NCI-H1694 (cell line): ENCODE data around the gene CFAP43.

ENCODE experiments used
- DNase-seq: peaks from one replicate; lab custom pipeline; 2025; lab: John Stamatoyannopoulos, UW

The CFAP43 gene

GRCh38 chr10:104142081-104142480, 90.1 kb downstream of the CFAP43 start:
- DNase-seq: no peak

- no peak for DNase-seq
These were observed 92.9 kb downstream of the CFAP43 start for GRCh38 chr10:104139221-104139620.

- DNase-seq: no peak
These were observed 94.0 kb downstream of the CFAP43 start for GRCh38 chr10:104138131-104138530.

- DNase-seq: no peak
These were observed 102.1 kb downstream of the CFAP43 start for GRCh38 chr10:104130041-104130440.

- no peak for DNase-seq
These were observed 104.0 kb downstream of the CFAP43 start for GRCh38 chr10:104128214-104128613.

GRCh38 chr10:104127411-104127810, 104.8 kb downstream of the CFAP43 start:
- DNase-seq: no peak

- no peak for DNase-seq
These were observed 108.8 kb downstream of the CFAP43 start for GRCh38 chr10:104123397-104123796.

- no peak for DNase-seq
These were observed 109.7 kb downstream of the CFAP43 start for GRCh38 chr10:104122225-104123107.

- peak; percentile 95 for DNase-seq
These were observed 110.5 kb downstream of the CFAP43 start, which contains the start of gene SFR1 for GRCh38 chr10:104121485-104122224. Gene SFR1, plus strand, starts transcription at chr10:104122171. Its CDS starts 13 bp downstream, at chr10:104122184.

- peak; percentile 9 for DNase-seq
These were observed 111.2 kb downstream of the CFAP43 start for GRCh38 chr10:104120903-104121484.

GRCh38 chr10:104120512-104120902, 111.7 kb downstream of the CFAP43 start:
- no peak for DNase-seq

GRCh38 chr10:104119996-104120395, 112.2 kb downstream of the CFAP43 start:
- no peak for DNase-seq

- DNase-seq: no peak
These were observed 114.3 kb downstream of the CFAP43 start for GRCh38 chr10:104117839-104118323.

- DNase-seq: no peak
These were observed 118.7 kb downstream of the CFAP43 start for GRCh38 chr10:104113376-104113956.

GRCh38 chr10:104109908-104110662, 122.1 kb downstream of the CFAP43 start:
- DNase-seq: no peak

GRCh38 chr10:104104926-104105325, 127.2 kb downstream of the CFAP43 start:
- DNase-seq: no peak

- DNase-seq: no peak
These were observed 127.7 kb downstream of the CFAP43 start for GRCh38 chr10:104104418-104104817.

GRCh38 chr10:104103956-104104355, 128.2 kb downstream of the CFAP43 start:
- DNase-seq: no peak

GRCh38 chr10:104101902-104102301, 130.3 kb downstream of the CFAP43 start:
- no peak for DNase-seq

GRCh38 chr10:104100795-104101194, 131.4 kb downstream of the CFAP43 start:
- no peak for DNase-seq

- no peak for DNase-seq
These were observed 132.2 kb downstream of the CFAP43 start for GRCh38 chr10:104099941-104100340.
